GM19372 (cell line): ENCODE results near the gene DNASE1L1.

ENCODE experiments used
- ATAC-seq: cut with Tn5 transposase; IDR thresholded peaks from one replicate; pipeline ENCODE4 v1.9.1; 2021; ENCODE audit warnings: mild to moderate bottlenecking, low read depth, moderate library complexity; ENCODE audit not compliant: unreplicated experiment

DNASE1L1 gene

GRCh38 chrX:154370300-154371016, 38.6 kb downstream of the DNASE1L1 start:
- peak; percentile 1 for ATAC-seq

- no peak for ATAC-seq
These were observed 39.4 kb downstream of the DNASE1L1 start for GRCh38 chrX:154369449-154370299.

- no peak for ATAC-seq
These were observed 40.2 kb downstream of the DNASE1L1 start for GRCh38 chrX:154368630-154369448.

- ATAC-seq, result no peak
These were observed 41.4 kb downstream of the DNASE1L1 start for GRCh38 chrX:154367474-154368308.

- ATAC-seq, result no peak
These were observed 42.4 kb downstream of the DNASE1L1 start for GRCh38 chrX:154366666-154367055.

GRCh38 chrX:154365997-154366665, 42.9 kb downstream of the DNASE1L1 start:
- ATAC-seq, result no peak

GRCh38 chrX:154365052-154365600, 43.9 kb downstream of the DNASE1L1 start:
- no peak for ATAC-seq

GRCh38 chrX:154363706-154364439, 45.2 kb downstream of the DNASE1L1 start:
- ATAC-seq, result no peak

- ATAC-seq, result no peak
These were observed 46.8 kb downstream of the DNASE1L1 start for GRCh38 chrX:154362085-154362742.

GRCh38 chrX:154360155-154360713, 48.8 kb downstream of the DNASE1L1 start:
- ATAC-seq, result no peak

GRCh38 chrX:154359362-154360154, 49.5 kb downstream of the DNASE1L1 start:
- ATAC-seq, result no peak

GRCh38 chrX:154358829-154359228, 50.2 kb downstream of the DNASE1L1 start:
- no peak for ATAC-seq

GRCh38 chrX:154358011-154358410, 51.0 kb downstream of the DNASE1L1 start:
- ATAC-seq, result no peak

- ATAC-seq, result no peak
These were observed 51.8 kb downstream of the DNASE1L1 start for GRCh38 chrX:154357205-154357604.

- ATAC-seq, result no peak
These were observed 52.5 kb downstream of the DNASE1L1 start for GRCh38 chrX:154356596-154356995.

- ATAC-seq, result no peak
These were observed 53.3 kb downstream of the DNASE1L1 start for GRCh38 chrX:154355776-154356140.
